Measurements from ENCODE around the gene KYNU.
"Not testable (repeated sequence)": the region's sequence is repeated elsewhere in the genome, so short reads cannot be mapped to it uniquely, and the experiment has no call there.

The KYNU gene

DNA sequence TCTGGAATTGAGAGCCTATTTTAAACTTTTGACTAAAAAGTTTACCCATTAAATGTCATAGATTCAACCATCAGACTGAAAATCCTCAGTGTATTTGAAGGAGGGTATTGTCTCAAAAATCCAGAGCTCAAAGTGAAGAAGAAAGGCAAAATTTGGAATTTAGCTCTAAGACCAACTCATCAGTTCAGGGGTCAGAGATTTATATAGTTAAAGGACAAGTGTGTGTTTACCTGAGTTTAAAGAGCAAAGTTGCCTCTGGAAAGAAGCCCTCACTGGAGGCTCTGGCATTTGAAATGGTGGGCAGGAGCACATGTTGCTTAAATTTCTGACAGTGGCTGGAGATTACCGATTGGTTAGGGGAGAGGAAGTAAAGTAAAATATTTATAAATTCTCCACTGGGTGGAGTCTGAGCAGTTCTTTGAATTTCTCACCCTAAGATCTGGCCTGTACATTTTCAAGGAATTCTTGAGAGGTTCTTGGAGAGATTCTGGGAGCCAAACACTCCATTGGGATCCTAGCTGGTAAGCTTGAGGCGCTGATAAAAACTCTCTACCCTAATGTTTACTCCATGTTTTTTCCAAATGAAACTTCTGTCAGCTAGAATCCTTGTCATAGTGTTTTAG is at the start of gene KYNU:
Gene KYNU (plus strand): TSS at position 449 of the 623 bp plus-strand sequence. CDS start 7,704 bp downstream, outside the sequence.
- no peak for DNase-seq

GRCh38 chr2:142834021-142834420 is 43.4 kb upstream of the KYNU start:
- DNase-seq = no peak

GRCh38 chr2:142840436-142840835 is 37.0 kb upstream of the KYNU start:
- no peak for DNase-seq

DNA sequence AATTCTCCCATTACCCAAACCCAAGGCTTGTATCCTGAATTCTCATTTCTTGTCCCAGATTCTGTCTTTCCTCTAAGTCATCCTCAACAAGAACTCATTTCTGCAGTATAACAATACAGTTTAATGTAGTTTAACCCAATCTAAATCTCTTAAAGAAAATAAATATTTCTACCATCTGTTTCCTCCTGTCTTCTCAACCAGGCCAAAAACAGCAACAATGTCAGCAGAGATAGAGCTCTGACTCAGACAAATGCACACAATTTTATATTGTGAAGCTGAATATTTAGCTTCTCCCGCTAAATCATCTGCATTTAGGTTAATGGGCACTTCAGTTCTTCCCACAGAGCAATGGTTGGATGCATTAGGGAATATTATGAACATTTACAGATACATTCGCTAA is 35.7 kb upstream of the KYNU start:
- DNase-seq = no peak

DNA sequence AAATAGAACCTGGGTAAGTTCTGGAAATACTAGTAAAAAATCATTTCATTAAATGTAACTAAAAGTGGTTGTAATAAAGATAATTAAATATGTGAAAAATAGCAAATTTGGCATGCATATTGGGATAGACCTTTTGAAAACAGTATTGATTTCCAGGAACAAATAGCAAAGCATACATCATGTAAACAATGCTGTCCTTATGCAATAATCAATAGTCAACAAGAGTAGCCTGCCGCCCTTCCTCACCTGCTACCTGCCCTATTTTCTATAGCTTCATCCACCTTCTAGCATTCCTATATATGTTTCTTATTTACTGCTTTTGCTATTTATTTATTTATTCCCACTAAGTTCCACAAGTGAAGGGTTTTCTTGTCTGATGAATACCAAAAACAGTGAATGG is 35.1 kb upstream of the KYNU start:
- DNase-seq = no peak

GRCh38 chr2:142843731-142844130 is 33.7 kb upstream of the KYNU start:
- no peak for DNase-seq

- no peak for DNase-seq
Observed at GRCh38 chr2:142848023-142848606, 29.3 kb upstream of the KYNU start.

GRCh38 chr2:142849820-142850219 is 27.6 kb upstream of the KYNU start:
- DNase-seq = no peak

- DNase-seq = no peak
Observed at GRCh38 chr2:142853912-142854311, 23.6 kb upstream of the KYNU start.

GRCh38 chr2:142857256-142858164 is 20.0 kb upstream of the KYNU start:
- no peak for DNase-seq

DNA sequence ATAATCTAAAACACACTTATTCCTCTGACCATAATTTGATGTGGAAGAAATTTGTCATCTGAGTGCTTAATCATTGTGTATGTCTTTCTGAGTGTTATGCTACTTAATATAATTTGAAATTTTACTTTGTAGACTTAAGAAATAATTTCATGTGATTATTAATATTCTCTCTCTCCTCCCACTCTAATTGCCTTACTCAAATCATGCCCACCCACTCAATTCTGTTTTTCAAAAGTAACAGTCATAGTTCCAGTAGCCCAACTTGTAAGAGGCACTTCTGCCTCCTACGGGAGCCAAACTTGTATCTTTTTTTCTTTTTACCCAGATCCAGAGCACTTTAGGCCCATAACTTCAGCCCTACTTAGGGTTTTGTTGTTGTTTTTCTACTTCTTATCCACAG is 18.5 kb upstream of the KYNU start:
- no peak for DNase-seq

- DNase-seq = no peak
Observed at GRCh38 chr2:142862299-142862698, 15.2 kb upstream of the KYNU start.

DNA sequence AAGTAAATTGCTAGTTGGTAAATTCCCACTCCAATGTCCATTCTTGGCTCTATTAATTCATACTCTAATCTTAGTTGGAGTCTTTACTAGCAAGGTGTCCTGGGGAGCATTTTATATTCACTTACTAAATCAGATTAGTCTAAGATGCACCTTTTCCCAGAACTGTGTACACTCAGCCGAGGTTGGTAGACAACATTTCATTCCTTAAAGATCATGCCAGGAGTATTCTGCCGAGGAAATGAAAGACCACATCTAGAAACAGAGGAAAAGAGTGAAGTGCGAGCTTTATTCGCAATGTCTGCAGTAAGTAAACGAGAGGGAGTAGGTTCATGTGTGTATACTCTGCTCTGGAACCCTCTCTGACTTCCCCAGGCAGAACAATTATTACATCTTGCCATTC is 14.6 kb upstream of the KYNU start:
- no peak for DNase-seq

DNA sequence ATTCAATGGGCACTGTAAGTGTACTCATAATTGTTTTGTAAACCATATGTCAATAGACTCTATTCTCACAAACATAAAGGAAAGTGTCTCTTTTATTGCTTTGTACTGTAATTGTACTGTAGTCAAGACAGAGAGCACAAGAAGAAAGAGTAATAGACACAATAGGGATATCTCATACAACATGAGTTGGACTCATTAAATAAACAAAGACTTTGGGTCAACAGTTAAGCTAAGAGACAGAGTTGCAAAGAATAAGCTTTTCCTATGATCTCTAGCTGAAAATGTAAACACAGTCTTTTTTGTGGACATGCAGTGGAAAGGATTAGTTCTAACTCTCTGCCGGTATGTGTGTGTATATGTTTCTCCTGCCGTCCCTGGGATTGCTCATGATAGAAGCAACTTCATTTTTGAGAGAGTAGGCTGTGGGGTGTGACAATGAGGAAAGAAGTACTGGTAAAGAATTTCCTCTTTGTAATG is 13.9 kb upstream of the KYNU start:
- no peak for DNase-seq

DNA sequence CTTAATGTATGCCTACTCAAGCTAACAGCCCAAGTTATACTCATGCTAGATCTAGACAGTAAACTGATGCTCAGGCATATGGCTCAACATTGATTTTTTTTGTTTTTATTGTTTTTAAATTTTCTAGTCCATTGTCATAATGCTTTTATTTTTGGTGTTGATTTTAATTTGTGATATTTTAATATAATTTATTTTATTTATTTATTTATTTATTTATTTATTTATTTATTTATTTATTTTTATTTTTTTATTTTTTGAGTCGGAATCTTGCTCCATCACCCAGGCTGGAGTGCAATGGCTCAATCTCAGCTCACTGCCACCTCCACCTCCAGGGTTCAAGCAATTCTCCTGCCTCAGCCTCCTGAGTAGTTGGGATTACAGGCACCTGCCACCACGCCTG is 12.9 kb upstream of the KYNU start:
- not testable (repeated sequence) for DNase-seq

- no peak for DNase-seq
Observed at GRCh38 chr2:142865924-142866323, 11.5 kb upstream of the KYNU start.

DNA sequence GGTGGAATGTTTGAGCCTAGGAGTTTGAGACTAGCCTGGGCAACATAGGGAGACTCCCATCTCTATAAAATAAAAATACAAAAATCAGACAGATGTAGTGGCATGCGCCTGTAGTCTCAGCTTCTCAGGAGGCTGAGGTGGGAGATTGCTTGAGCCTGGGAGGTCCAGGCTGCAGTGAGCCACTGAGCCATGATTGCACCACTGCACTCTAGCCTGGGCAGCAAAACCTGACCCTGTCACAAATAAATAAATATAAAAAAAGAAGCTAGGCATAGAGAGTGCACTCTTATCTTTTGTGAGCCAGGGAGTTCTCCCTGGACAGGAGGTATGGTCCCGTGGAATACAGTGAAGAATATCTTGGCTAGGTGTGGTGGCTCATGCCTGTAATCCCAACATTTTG is 11.0 kb upstream of the KYNU start:
- DNase-seq = no peak

DNA sequence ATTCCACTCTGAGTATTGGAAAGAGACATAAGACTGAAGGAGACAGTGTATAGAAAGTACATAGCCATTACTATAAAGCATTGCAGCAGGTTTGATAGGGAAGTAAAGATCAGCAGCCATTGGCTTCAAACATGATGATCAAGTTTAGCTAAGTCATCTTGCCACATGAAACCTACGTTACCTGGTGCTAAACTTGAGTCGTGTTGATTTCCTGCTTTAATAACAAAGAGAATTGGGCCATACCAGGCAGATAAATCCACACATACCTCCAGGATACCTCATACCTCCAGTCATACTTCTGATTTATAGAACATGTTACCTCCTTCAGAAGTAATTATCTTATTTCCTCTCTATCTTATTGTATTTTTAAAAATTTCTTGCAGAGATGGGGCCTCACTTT is 10.3 kb upstream of the KYNU start:
- no peak for DNase-seq

DNA sequence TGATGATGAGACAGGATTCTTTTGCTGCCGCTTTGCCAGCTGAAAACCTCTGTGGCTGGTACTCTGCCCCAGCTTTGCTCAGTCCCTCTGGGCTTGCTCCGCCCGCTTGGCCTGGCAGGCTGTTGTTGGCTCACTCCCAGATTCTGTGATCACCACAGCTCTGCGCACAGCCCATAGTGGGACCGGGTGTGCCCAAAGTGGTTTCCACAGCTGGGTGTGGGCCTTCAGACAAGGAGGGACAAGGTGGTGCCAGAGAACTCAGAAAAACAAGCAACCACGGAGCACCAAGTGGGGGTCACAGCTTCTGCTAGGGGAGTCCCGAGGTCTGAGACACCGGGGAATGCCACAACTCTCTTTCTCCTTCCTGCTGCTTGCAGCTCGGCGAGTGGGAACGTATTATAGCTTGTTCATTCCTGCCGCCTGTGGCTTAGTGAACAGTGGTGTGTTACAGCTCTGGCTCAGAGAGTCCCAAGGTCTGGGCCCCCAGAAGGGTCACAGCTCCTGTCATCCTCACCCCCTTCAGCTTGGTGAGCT is 9.2 kb upstream of the KYNU start:
- DNase-seq = no peak

- DNase-seq = not testable (repeated sequence)
Observed at GRCh38 chr2:142869065-142869460, 8.4 kb upstream of the KYNU start.

DNA sequence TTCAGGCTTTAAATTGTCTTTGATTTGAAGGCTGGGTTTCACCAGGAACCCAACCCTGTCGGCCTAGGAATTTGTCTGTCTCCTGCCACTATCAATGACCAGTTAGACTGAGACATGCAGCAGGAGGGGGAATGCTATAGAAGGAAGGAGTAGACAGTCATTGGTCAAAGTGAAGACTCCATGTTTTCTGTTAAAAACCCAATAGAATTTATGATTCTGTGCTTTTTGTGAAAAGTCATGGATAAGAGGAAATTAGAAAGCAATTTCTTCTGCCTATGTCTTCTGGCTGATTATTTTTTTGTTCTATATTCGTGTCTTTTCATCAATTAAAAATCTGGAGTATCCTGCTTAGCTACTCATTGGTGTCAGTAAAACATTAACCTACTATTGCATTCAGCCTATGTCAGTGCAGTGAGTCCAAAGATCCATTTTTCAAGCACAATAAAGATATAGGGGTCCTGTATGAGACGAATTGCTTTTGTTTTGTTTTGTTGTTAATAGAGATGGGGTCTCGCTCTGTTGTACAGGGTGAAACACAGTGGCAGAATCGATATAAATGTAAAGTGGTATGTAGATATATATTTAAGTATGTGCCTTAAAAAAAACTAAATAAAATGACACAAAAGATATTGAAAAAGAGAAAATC is 7.9 kb upstream of the KYNU start:
- no peak for DNase-seq

- no peak for DNase-seq
Observed at GRCh38 chr2:142870526-142870925, 6.9 kb upstream of the KYNU start.

DNA sequence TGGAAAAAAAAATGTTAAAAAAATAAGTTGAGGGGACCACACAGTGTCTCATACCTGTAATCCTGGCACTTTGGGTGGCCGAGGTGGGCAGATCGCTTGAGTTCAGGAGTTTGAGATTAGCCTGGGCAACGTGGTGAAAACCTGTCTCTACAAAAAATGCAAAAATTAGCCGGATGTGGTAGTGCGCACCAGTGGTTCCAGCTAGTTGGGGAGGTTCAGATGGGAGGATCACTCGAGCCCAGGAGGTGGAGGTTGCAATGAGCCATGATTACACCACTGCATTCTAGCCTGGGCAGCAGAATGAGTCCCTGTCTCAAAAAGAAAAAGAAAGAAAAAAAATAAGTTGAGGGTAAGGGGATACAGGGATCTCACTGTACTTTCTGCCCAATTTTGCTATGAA is 6.1 kb upstream of the KYNU start:
- no peak for DNase-seq

Measured in activated gamma-delta T cell treated with Interleukin-2 at 50 U/mL for 16 hours (primary cell).